Endothelial cell of umbilical vein (primary cell): ENCODE results near the gene SERPINA3. TPM values are rescaled to one million over a fixed set of nuclear protein-coding genes. Genes with fewer than 3 reads are reported as not detected.

Experiments used
- BruUV-seq: library from RNA; stranded (reverse); fragments of 400-500 nt; replicated peaks from 2 replicates; lab custom pipeline; 2021; lab: Mats Ljungman, UMichigan
- CTCF ChIA-PET: fragments of 300-600, 350-600 bp; sonication (Branson Sonifier 250); formaldehyde crosslinking; loops from one replicate; lab custom pipeline; 2021; ENCODE audit warnings: antibody characterized with exemption, inconsistent platforms; lab: Charles Lee
- POLR2A ChIA-PET: fragments of 300-600, 350-600 bp; sonication (Branson Sonifier 250); formaldehyde crosslinking; loops from one replicate; lab custom pipeline; 2021; ENCODE audit warnings: antibody characterized with exemption, inconsistent platforms; lab: Charles Lee
- DNase-seq: peaks from one replicate; pipeline ENCODE4 v3.0.0-alpha.2; 2011; ENCODE audit warnings: low read depth, low spot score
- FAIRE-seq: peaks from 2 replicates; lab custom pipeline; 2011; peaks lifted over from hg19 to GRCh38; lab: Jason Lieb, UNC
- H2AFZ ChIP-seq: 2 replicates; pipeline ENCODE4 v1.6.0; 2012; ENCODE audit warnings: low read depth, low read length, control low read depth, inconsistent platforms
- H3K27ac ChIP-seq: 2 replicates; pipeline ENCODE4 v1.5.1; 2011; ENCODE audit warnings: low read depth, mild to moderate bottlenecking, control low read depth, low read length, moderate library complexity; ENCODE audit not compliant: insufficient read depth
- H3K27me3 ChIP-seq, 2 experiments: 2 replicates each; pipeline versions ENCODE4 v1.6.0 to v1.6.1; 2011; ENCODE audit warnings: low read length in 2 of 2, mixed read lengths in 1 of 2; ENCODE audit not compliant: control insufficient read depth in 2 of 2, insufficient read depth in 2 of 2
- H3K36me3 ChIP-seq, 2 experiments: 2 replicates in 1 of 2; 3 replicates in 1 of 2; pipeline ENCODE4 v1.5.1; 2011; ENCODE audit warnings: low read length in 2 of 2, mild to moderate bottlenecking in 1 of 2, moderate library complexity in 1 of 2; ENCODE audit not compliant: control insufficient read depth in 2 of 2, insufficient read depth in 2 of 2; ENCODE audit errors: extremely low read depth in 1 of 2
- H3K4me1 ChIP-seq: 3 replicates; pipeline ENCODE4 v1.5.1; 2011; ENCODE audit warnings: mild to moderate bottlenecking, low read length; ENCODE audit not compliant: control insufficient read depth, insufficient read depth; ENCODE audit errors: extremely low read depth
- H3K4me2 ChIP-seq: 2 replicates; pipeline ENCODE4 v1.6.1; 2011; ENCODE audit warnings: low read length, control low read depth, mixed read lengths; ENCODE audit not compliant: insufficient read depth
- H3K4me3 ChIP-seq, 3 experiments: fragments of 200-600 bp in 1 of 3; sonication (generic), shearing (Covaris generic) in 1 of 3; replicated peaks in 1 of 3; 2 replicates each; pipeline ENCODE4 v1.5.1; 2011 to 2016; ENCODE audit warnings: control low read depth in 3 of 3, low read length in 3 of 3, mild to moderate bottlenecking in 2 of 3, inconsistent platforms in 1 of 3, low read depth in 1 of 3, moderate library complexity in 1 of 3; ENCODE audit not compliant: insufficient read depth in 1 of 3
- H3K79me2 ChIP-seq: 2 replicates; pipeline ENCODE4 v1.6.0; 2012; ENCODE audit warnings: low read length, inconsistent platforms; ENCODE audit not compliant: control insufficient read depth, insufficient read depth
- H3K9ac ChIP-seq: replicated peaks from 2 replicates; pipeline ENCODE3; 2011; ENCODE audit warnings: low read length, control low read depth; ENCODE audit not compliant: insufficient read depth; ENCODE audit errors: extremely low read depth
- H3K9me1 ChIP-seq: replicated peaks from 3 replicates; pipeline ENCODE4 v1.6.0; 2011; ENCODE audit warnings: mild to moderate bottlenecking, low read length; ENCODE audit not compliant: control insufficient read depth, insufficient read depth; ENCODE audit errors: extremely low read depth
- H3K9me3 ChIP-seq: replicated peaks from 2 replicates; pipeline ENCODE4 v1.5.1; 2012; ENCODE audit warnings: low read length, inconsistent platforms; ENCODE audit not compliant: control insufficient read depth, insufficient read depth
- H4K20me1 ChIP-seq: replicated peaks from 2 replicates; pipeline ENCODE3; 2011; ENCODE audit warnings: mild to moderate bottlenecking, low read length; ENCODE audit not compliant: control insufficient read depth, insufficient read depth; ENCODE audit errors: extremely low read depth
- EZH2 ChIP-seq: IDR thresholded peaks from 2 replicates; pipeline ENCODE4 v1.6.1; 2012; ENCODE audit warnings: borderline replicate concordance, low read depth, mild to moderate bottlenecking, moderate library complexity, low read length, inconsistent platforms; ENCODE audit not compliant: severe bottlenecking
- FOS ChIP-seq: IDR thresholded peaks from 2 replicates; pipeline ENCODE4 v1.6.1; 2011; ENCODE audit warnings: mild to moderate bottlenecking, low read length, moderate library complexity, borderline replicate concordance; ENCODE audit not compliant: insufficient read depth
- GATA2 ChIP-seq: IDR thresholded peaks from 2 replicates; pipeline ENCODE4 v1.7.0; 2011; ENCODE audit warnings: low read depth, mild to moderate bottlenecking, moderate library complexity, mixed read lengths, low read length; ENCODE audit not compliant: insufficient read length, insufficient read depth
- JUN ChIP-seq: IDR thresholded peaks from 2 replicates; pipeline ENCODE4 v1.6.1; 2011; ENCODE audit warnings: borderline replicate concordance, low read depth; ENCODE audit not compliant: insufficient read length, insufficient read depth
- MAX ChIP-seq: IDR thresholded peaks from 2 replicates; pipeline ENCODE4 v1.6.1; 2011; ENCODE audit not compliant: insufficient read depth, insufficient read length
- MYC ChIP-seq: IDR thresholded peaks from one replicate; pipeline ENCODE4 v1.6.1; 2011; ENCODE audit warnings: mild to moderate bottlenecking, low read depth, low read length
- POLR2A ChIP-seq: IDR thresholded peaks from 2 replicates; pipeline ENCODE4 v1.6.1; 2012; ENCODE audit warnings: low read depth, mild to moderate bottlenecking, control low read depth, low read length
- POLR2AphosphoS5 ChIP-seq: IDR thresholded peaks from 2 replicates; pipeline ENCODE4 v1.6.1; 2012; ENCODE audit warnings: low read depth, mild to moderate bottlenecking, control low read depth, low read length, moderate library complexity; ENCODE audit not compliant: insufficient read depth
- dilution Hi-C: fragments of 300-500 bp; cut with MboI; formaldehyde crosslinking; loops from one replicate; pipeline ENCODE4 v1.15.0; 2019; ENCODE audit warnings: low sequenced_read_pairs; ENCODE audit not compliant: extremely low pct_ligation_motif_present
- intact Hi-C: fragments of 100-400 bp; cut with micrococcal nuclease; formaldehyde crosslinking; loops from one replicate; pipeline ENCODE4 v1.10.0; 2022
- polyA plus RNA-seq, 4 experiments: library from polyadenylated mRNA; depleted of rRNA in 3 of 4; stranded (reverse) in 3 of 4; unstranded in 1 of 4; fragments of >200 nt; gene quantifications; 2 replicates each; pipeline versions ENCODE4 v1.2.1 to v1.2.3, GENCODE V29; 2011 to 2012; ENCODE audit warnings: missing spikeins in 1 of 4
- total RNA-seq: library from RNA; stranded (reverse); gene quantifications from 2 replicates; pipeline ENCODE4 v1.2.3, GENCODE V29; 2021
- TF ChIP-seq, protein P1 (sequence below), 2 donors: IDR thresholded peaks; 1 replicate in 1 of 2; 2 replicates in 1 of 2; pipeline ENCODE4 v1.5.1; 2011; ENCODE audit warnings: low read length in 2 of 2, mild to moderate bottlenecking in 2 of 2, moderate library complexity in 2 of 2, control low read depth in 1 of 2, inconsistent platforms in 1 of 2, low read depth in 1 of 2; ENCODE audit not compliant: insufficient read depth in 1 of 2; ENCODE audit errors: extremely low read depth in 1 of 2

Gene SERPINA3
- total and polyA plus RNA-seq, 2 donors (not counting 3 experiments of a cell fraction or from before 2014, with no cell fraction given) = not detected

DNA sequence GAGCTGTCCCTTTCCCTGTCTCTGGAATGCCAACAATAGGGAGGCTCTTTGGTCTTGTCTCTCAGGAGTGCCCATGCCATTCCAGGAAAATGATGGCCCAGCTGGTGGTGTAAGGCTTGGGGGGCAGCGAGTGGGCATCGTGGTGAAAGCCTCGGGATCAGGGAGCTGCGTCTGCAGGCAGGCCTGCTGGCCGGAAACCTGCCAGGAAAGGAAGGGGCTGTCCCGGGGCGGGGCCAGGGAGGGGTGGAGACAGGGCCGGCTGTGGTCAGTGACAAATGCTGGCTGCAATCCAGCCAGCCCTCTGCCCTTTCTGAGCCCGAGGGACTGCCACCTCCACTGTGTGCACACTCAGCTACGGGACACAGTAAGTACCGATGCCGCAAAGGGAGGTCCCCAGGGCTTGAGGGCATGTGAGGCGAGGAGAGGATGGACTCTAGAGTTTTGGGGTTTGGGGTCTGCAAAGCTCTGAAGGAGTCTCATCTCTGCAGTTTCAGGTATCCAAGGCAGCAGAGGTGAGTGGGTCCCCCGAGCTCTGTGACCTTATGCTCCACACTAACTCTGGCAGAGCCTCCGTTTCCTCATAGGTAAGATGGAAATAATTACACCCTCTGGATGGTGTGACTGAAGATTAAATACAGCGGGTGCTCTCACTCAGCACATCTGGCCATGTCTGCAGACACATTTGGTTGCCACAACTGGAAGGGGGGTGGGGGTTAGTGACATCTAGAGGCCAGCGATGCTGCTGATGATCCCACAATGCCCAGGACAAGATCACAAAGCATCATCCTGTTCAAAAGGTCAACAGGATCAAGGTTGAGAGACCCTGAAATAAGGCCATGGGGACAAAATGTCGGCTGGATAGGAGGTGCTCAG, 30.8 kb upstream of the SERPINA3 start, which contains the start of gene SERPINA5:
Gene SERPINA5, plus strand, starts transcription at position 300 of the 873 bp plus-strand sequence. CDS start 5,937 bp downstream, outside the sequence.
- Histone ChIP-seq H3K9ac (no peak within 1 kb of the TSS), H3K79me2 (no peaks in the 10 kb centered on the region), H3K4me2 (no peak within 1 kb of the TSS), H3K27ac (no peak within 1 kb of the TSS), H3K9me1 (no peaks in the 10 kb centered on the region), H3K27me3 (no peaks in the 10 kb centered on the region), H3K9me3 (no peaks in the 10 kb centered on the region), H4K20me1 (no peaks in the 10 kb centered on the region), H3K36me3 (no peaks in the 10 kb centered on the region), H3K4me3 (no peak within 1 kb of the TSS), H3K4me1 (no peaks in the 10 kb centered on the region), H2AFZ (no peak within 1 kb of the TSS)
- DNase-seq (peak; percentile 31), FAIRE-seq (no peak)
- no TSS peak for BruUV-seq
- TF ChIP-seq MYC (no peak), EZH2 (no peak), MAX (no peak), POLR2AphosphoS5 (no peak)
- dilution Hi-C loops = no loop called here
- ChIA-PET CTCF (interaction anchor here (0.7 to 1.2 kb wide), 4 partner anchors 16 to 31 kb away, joined by 3 to 4 read pairs (median 3); partner anchors contain the start of genes SERPINA3 and SERPINA4), POLR2A (no interaction called here)
- intact Hi-C loops = no loop called here

DNA sequence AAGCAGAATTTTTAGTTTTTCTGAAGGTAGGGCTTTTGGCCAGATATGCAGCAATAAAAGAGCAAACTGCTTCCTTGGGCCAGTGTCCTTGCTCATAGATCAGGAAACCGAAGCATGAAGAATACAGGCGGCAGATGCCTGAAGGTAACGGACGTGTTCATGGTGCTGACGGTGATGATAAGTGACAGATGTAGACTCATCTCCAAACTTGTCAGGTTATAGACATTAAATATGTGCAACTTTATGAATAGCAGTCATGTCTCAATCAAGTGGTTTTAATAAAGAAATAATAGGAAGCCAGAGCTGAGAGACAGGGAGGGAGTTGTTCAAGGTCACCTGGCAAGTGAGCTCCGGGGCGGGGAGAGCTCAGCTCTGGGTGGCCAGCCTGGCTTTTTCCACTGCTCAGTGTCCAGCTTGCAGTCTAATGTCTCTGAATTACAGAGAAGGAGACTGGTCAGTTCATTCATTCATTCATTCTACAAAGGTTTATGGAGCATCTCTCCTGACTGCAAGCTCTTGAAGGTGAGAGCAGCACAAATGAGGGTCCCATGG, 29.9 kb upstream of the SERPINA3 start:
- no peak overlapping the region for H2AFZ ChIP-seq
- no peak for FAIRE-seq
- POLR2A ChIA-PET = no interaction called here
- H3K36me3 ChIP-seq = no peaks in the 10 kb centered on the region
- no peak overlapping the region for H3K9ac ChIP-seq
- H3K4me3 ChIP-seq = no peak overlapping the region
- intact Hi-C loops = no loop called here
- no peak overlapping the region for H3K4me2 ChIP-seq
- no peaks in the 10 kb centered on the region for H4K20me1 ChIP-seq
- dilution Hi-C loops = no loop called here
- H3K9me3 ChIP-seq = no peaks in the 10 kb centered on the region
- H3K27me3 ChIP-seq = no peaks in the 10 kb centered on the region
- CTCF ChIA-PET = interaction anchor here (1.2 kb wide), 1 partner anchor 20 kb away, joined by 3 read pairs; the partner anchor contains the start of gene SERPINA4
- TF ChIP-seq MAX (no peak), MYC (no peak), JUN (no peak), FOS (no peak), POLR2AphosphoS5 (no peak), GATA2 (no peak), POLR2A (no peak)
- TF ChIP-seq, protein P1, sequence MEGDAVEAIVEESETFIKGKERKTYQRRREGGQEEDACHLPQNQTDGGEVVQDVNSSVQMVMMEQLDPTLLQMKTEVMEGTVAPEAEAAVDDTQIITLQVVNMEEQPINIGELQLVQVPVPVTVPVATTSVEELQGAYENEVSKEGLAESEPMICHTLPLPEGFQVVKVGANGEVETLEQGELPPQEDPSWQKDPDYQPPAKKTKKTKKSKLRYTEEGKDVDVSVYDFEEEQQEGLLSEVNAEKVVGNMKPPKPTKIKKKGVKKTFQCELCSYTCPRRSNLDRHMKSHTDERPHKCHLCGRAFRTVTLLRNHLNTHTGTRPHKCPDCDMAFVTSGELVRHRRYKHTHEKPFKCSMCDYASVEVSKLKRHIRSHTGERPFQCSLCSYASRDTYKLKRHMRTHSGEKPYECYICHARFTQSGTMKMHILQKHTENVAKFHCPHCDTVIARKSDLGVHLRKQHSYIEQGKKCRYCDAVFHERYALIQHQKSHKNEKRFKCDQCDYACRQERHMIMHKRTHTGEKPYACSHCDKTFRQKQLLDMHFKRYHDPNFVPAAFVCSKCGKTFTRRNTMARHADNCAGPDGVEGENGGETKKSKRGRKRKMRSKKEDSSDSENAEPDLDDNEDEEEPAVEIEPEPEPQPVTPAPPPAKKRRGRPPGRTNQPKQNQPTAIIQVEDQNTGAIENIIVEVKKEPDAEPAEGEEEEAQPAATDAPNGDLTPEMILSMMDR (IDR thresholded peaks at IDR 0.05; ENCODE audit: extremely low read depth in 1 of 2, insufficient read depth in 1 of 2, low read depth in 1 of 2, low read length in 2 of 2) = no peak
- BruUV-seq = no TSS peak
- no peak for DNase-seq
- no peaks in the 10 kb centered on the region for H3K79me2 ChIP-seq
- no peaks in the 10 kb centered on the region for H3K9me1 ChIP-seq
- no peak overlapping the region for H3K27ac ChIP-seq
- H3K4me1 ChIP-seq = no peaks in the 10 kb centered on the region
